Upper lobe of left lung (tissue), 4 donors: ENCODE measurements around the gene IVD.

Experiments used
- POLR2A ChIP-seq, 4 donors: fragments of 450-650 bp; IDR thresholded peaks; one replicate each; pipeline ENCODE4 v1.5.1; 2016 to 2017; ENCODE audit warnings: antibody characterized with exemption in 4 of 4, mild to moderate bottlenecking in 2 of 4
- TF ChIP-seq, protein P1 (sequence below), 6 experiments: fragments of 450-650 bp in 4 of 6; fragments of 200-600 bp in 2 of 6; sonication (generic) in 2 of 6; IDR thresholded peaks; one replicate each; pipeline ENCODE4 v1.5.1; 2016 to 2019; ENCODE audit warnings: antibody characterized with exemption in 6 of 6

- no peak for TF ChIP-seq POLR2A (IDR thresholded peaks at IDR 0.05)
- TF ChIP-seq, protein P1, sequence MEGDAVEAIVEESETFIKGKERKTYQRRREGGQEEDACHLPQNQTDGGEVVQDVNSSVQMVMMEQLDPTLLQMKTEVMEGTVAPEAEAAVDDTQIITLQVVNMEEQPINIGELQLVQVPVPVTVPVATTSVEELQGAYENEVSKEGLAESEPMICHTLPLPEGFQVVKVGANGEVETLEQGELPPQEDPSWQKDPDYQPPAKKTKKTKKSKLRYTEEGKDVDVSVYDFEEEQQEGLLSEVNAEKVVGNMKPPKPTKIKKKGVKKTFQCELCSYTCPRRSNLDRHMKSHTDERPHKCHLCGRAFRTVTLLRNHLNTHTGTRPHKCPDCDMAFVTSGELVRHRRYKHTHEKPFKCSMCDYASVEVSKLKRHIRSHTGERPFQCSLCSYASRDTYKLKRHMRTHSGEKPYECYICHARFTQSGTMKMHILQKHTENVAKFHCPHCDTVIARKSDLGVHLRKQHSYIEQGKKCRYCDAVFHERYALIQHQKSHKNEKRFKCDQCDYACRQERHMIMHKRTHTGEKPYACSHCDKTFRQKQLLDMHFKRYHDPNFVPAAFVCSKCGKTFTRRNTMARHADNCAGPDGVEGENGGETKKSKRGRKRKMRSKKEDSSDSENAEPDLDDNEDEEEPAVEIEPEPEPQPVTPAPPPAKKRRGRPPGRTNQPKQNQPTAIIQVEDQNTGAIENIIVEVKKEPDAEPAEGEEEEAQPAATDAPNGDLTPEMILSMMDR (IDR thresholded peaks at IDR 0.05): no peak
These were observed 24.7 kb downstream of the IVD start for GRCh38 chr15:40430271-40430805.
